HG03135 (cell line): ENCODE data around the gene WASF3.
"Not testable (repeated sequence)": the region's sequence is repeated elsewhere in the genome, so short reads cannot be mapped to it uniquely, and the experiment has no call there.

Experiments used
- ATAC-seq: cut with Tn5 transposase; IDR thresholded peaks from one replicate; pipeline ENCODE4 v1.9.1; 2021; ENCODE audit warnings: mild to moderate bottlenecking, moderate library complexity; ENCODE audit not compliant: unreplicated experiment

The WASF3 gene

GRCh38 chr13:26626271-26626670 lies 68.8 kb downstream of the WASF3 start:
- ATAC-seq = no peak

GRCh38 chr13:26628706-26629105 lies 71.2 kb downstream of the WASF3 start:
- ATAC-seq = no peak

- no peak for ATAC-seq
These were observed 71.9 kb downstream of the WASF3 start for GRCh38 chr13:26629260-26629825.

- ATAC-seq = not testable (repeated sequence)
These were observed 78.2 kb downstream of the WASF3 start for GRCh38 chr13:26635634-26636033.

GRCh38 chr13:26636073-26636472 lies 78.6 kb downstream of the WASF3 start:
- ATAC-seq = not testable (repeated sequence)

- ATAC-seq = no peak
These were observed 89.1 kb downstream of the WASF3 start for GRCh38 chr13:26646603-26647002.

GRCh38 chr13:26651234-26651633 lies 93.8 kb downstream of the WASF3 start:
- ATAC-seq = no peak

- ATAC-seq = no peak
These were observed 95.8 kb downstream of the WASF3 start for GRCh38 chr13:26653310-26653709.

GRCh38 chr13:26653842-26654241 lies 96.4 kb downstream of the WASF3 start:
- ATAC-seq = no peak

- no peak for ATAC-seq
These were observed 99.4 kb downstream of the WASF3 start for GRCh38 chr13:26656919-26657318.

GRCh38 chr13:26658448-26659385 lies 101.2 kb downstream of the WASF3 start:
- no peak for ATAC-seq

- no peak for ATAC-seq
These were observed 102.7 kb downstream of the WASF3 start for GRCh38 chr13:26660185-26660584.

- no peak for ATAC-seq
These were observed 103.3 kb downstream of the WASF3 start for GRCh38 chr13:26660766-26661165.

- ATAC-seq = no peak
These were observed 106.3 kb downstream of the WASF3 start for GRCh38 chr13:26663791-26664190.

- no peak for ATAC-seq
These were observed 106.8 kb downstream of the WASF3 start for GRCh38 chr13:26664286-26664685.

GRCh38 chr13:26664876-26665275 lies 107.4 kb downstream of the WASF3 start:
- no peak for ATAC-seq

- no peak for ATAC-seq
These were observed 111.1 kb downstream of the WASF3 start for GRCh38 chr13:26668357-26669146.

- ATAC-seq = no peak
These were observed 116.4 kb downstream of the WASF3 start for GRCh38 chr13:26673890-26674289.

- ATAC-seq = no peak
These were observed 119.7 kb downstream of the WASF3 start for GRCh38 chr13:26677156-26677555.

GRCh38 chr13:26678330-26678729 lies 120.8 kb downstream of the WASF3 start:
- ATAC-seq = no peak

GRCh38 chr13:26678796-26679195 lies 121.3 kb downstream of the WASF3 start:
- ATAC-seq = no peak
